Measurements from ENCODE around the gene LEAP2. TPM values are rescaled to one million over a fixed set of nuclear protein-coding genes. Genes with fewer than 3 reads are reported as not detected.

The LEAP2 gene
- total and polyA plus RNA-seq, 3 experiments from 2014 or later, result 0.93 to 3.6 (median 2.7) TPM

DNA sequence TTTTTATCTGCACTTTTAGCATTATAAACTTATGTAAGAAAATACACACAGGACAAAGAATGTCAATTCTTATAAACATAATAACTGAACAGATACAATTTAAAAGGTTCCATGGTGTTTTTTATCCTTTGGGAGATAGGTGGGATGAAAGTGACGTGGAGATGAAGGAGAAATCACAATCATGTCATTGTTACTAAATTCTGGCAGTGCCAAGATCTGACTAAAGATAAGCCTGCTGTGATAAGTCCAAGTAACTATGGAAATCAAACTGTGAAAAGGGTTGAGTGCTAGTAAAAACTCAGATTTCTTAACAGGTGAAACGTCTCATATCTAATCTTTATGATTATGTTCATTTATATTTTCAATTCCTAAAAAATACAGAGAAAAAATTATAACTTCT lies 11.1 kb downstream of the LEAP2 start:
- POLR2A ChIA-PET, result no interaction called here
- peaks cover 3 to 83% (median 15%) of the 10 kb centered on the region in 3 donors for H3K36me3 Mint-ChIP-seq
- H3K27me3 ChIP-seq (ENCODE audit: insufficient read depth, low read length, poor library complexity, severe bottlenecking), result no peaks in the 10 kb centered on the region
- peak overlapping the region in 2 of 8 donors; percentile 36 to 65 for H3K27ac Mint-ChIP-seq
- CTCF ChIA-PET, result no interaction called here
- H3K4me1 ChIP-seq (ENCODE audit: insufficient read depth, low read length), result no peaks in the 10 kb centered on the region
- no peaks in the 10 kb centered on the region for H3K27me3 Mint-ChIP-seq
- no peak overlapping the region for H3K27ac ChIP-seq (ENCODE audit: low read depth, low read length)
- no peak overlapping the region for H3K4me3 Mint-ChIP-seq
- H3K4me3 ChIP-seq (ENCODE audit: low read length), result no peak overlapping the region
- H3K4me1 Mint-ChIP-seq, result peaks cover 0 to 4% (median 2%) of the 10 kb centered on the region in 3 donors
- H3K9me3 Mint-ChIP-seq, result no peaks in the 10 kb centered on the region
- no peaks in the 10 kb centered on the region for H3K9me3 ChIP-seq (ENCODE audit: low read length)
- peaks cover 40% of the 10 kb centered on the region for H3K36me3 ChIP-seq (ENCODE audit: insufficient read depth, low read length)
- no peak for DNase-seq

- peak overlapping the region in 2 of 8 donors; percentile 22 to 38 for H3K27ac Mint-ChIP-seq
- POLR2A ChIA-PET, result no interaction called here
- no peaks in the 10 kb centered on the region for H3K27me3 Mint-ChIP-seq
- Histone ChIP-seq H3K36me3 (ENCODE audit: insufficient read depth, low read length) (peaks cover 27% of the 10 kb centered on the region), H3K4me3 (ENCODE audit: low read length) (no peak overlapping the region), H3K27me3 (ENCODE audit: insufficient read depth, low read length, poor library complexity, severe bottlenecking) (no peaks in the 10 kb centered on the region), H3K27ac (ENCODE audit: low read depth, low read length) (no peak overlapping the region), H3K4me1 (ENCODE audit: insufficient read depth, low read length) (no peaks in the 10 kb centered on the region), H3K9me3 (ENCODE audit: low read length) (no peaks in the 10 kb centered on the region)
- no peak overlapping the region for H3K4me3 Mint-ChIP-seq
- DNase-seq, result no peak
- CTCF ChIA-PET, result interaction anchor here (1.1 kb wide), 1 partner anchor 57 kb away, joined by 6 read pairs; the partner anchor contains the start of gene SHROOM1
- H3K36me3 Mint-ChIP-seq, result peaks cover 3 to 81% (median 12%) of the 10 kb centered on the region in 3 donors
- H3K4me1 Mint-ChIP-seq, result peaks cover 0 to 4% (median 2%) of the 10 kb centered on the region in 3 donors
- no peaks in the 10 kb centered on the region for H3K9me3 Mint-ChIP-seq
Observed at GRCh38 chr5:132886064-132886823, 12.8 kb downstream of the LEAP2 start.

DNA sequence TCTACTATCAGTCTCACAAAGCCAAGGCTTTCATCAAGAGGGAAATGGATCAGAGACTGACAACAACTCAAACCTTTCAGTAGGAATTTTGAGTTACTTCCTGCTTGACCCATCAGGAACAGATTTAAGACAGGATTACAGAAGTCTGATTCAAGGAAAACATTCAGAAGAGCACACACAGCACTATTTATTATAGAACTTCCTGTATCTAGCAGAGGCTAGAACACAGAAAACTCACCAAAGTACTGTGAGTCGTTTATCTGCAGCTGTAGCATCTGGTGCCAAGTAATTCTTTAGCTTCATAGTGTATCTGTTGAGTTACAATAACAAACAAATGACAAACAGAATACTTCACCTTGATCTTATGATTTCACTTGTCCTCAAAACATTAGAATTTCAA lies 13.8 kb downstream of the LEAP2 start:
- DNase-seq, result no peak
- H3K36me3 ChIP-seq (ENCODE audit: insufficient read depth, low read length), result peaks cover 34% of the 10 kb centered on the region
- POLR2A ChIA-PET, result no interaction called here

DNA sequence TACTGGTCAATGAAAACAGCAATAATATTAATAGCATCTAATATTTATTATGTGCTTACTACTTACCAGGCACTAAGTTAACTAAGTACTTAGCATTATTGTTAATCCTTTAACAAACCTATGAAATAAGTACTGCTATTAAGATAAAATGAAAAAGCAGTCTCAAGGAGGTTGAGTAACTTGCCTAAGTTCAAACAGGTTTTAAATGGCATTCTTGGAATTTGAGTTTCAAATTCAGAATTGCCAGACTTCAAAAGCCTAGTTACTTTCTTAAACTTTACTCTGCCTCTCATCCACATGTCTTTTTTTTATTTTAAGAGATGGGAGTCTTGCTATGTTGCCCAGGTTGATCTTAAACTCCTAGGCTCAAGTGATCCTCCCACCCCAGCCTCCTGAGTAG lies 16.0 kb downstream of the LEAP2 start:
- Histone ChIP-seq H3K9me3 (ENCODE audit: low read length) (no peaks in the 10 kb centered on the region), H3K27me3 (ENCODE audit: insufficient read depth, low read length, poor library complexity, severe bottlenecking) (no peaks in the 10 kb centered on the region), H3K27ac (ENCODE audit: low read depth, low read length) (no peak overlapping the region), H3K4me3 (ENCODE audit: low read length) (no peak overlapping the region), H3K4me1 (ENCODE audit: insufficient read depth, low read length) (no peaks in the 10 kb centered on the region), H3K36me3 (ENCODE audit: insufficient read depth, low read length) (peaks cover 46% of the 10 kb centered on the region)
- CTCF ChIA-PET, result interaction anchor here (2.2 kb wide), 1 partner anchor 60 kb away, joined by 8 read pairs; the partner anchor contains the start of gene SHROOM1
- H3K4me3 Mint-ChIP-seq, result no peak overlapping the region
- peaks cover 8 to 82% (median 14%) of the 10 kb centered on the region in 3 donors for H3K36me3 Mint-ChIP-seq
- H3K27ac Mint-ChIP-seq, result peak overlapping the region in 1 of 8 donors; percentile 11
- no peaks in the 10 kb centered on the region for H3K4me1 Mint-ChIP-seq
- H3K9me3 Mint-ChIP-seq, result no peaks in the 10 kb centered on the region
- no peaks in the 10 kb centered on the region for H3K27me3 Mint-ChIP-seq
- no peak for DNase-seq
- POLR2A ChIA-PET, result no interaction called here

More for the DNA sequence above, 13.8 kb downstream of the LEAP2 start:
- H3K27me3 ChIP-seq (ENCODE audit: insufficient read depth, low read length, poor library complexity, severe bottlenecking), result no peaks in the 10 kb centered on the region
- no peak overlapping the region for H3K4me3 Mint-ChIP-seq
- H3K27me3 Mint-ChIP-seq, result no peaks in the 10 kb centered on the region
- H3K9me3 Mint-ChIP-seq, result no peaks in the 10 kb centered on the region
- CTCF ChIA-PET, result no interaction called here
- H3K4me1 Mint-ChIP-seq, result peaks cover 0 to 4% (median 2%) of the 10 kb centered on the region in 3 donors
- H3K36me3 Mint-ChIP-seq, result peaks cover 7 to 82% (median 13%) of the 10 kb centered on the region in 3 donors
- H3K4me1 ChIP-seq (ENCODE audit: insufficient read depth, low read length), result no peaks in the 10 kb centered on the region
- no peak overlapping the region for H3K4me3 ChIP-seq (ENCODE audit: low read length)
- H3K27ac ChIP-seq (ENCODE audit: low read depth, low read length), result no peak overlapping the region
- H3K9me3 ChIP-seq (ENCODE audit: low read length), result no peaks in the 10 kb centered on the region
- H3K27ac Mint-ChIP-seq, result peak overlapping the region in 3 of 8 donors; percentile 7 to 52 (median 44)

GRCh38 chr5:132890817-132891216 lies 17.3 kb downstream of the LEAP2 start:
- Mint-ChIP-seq H3K4me3 (no peak overlapping the region), H3K27me3 (no peaks in the 10 kb centered on the region), H3K27ac (no peak overlapping the region), H3K36me3 (peaks cover 9 to 82% (median 19%) of the 10 kb centered on the region in 3 donors), H3K4me1 (peaks cover 0 to 6% (median 2%) of the 10 kb centered on the region in 3 donors), H3K9me3 (no peaks in the 10 kb centered on the region)
- no peaks in the 10 kb centered on the region for H3K4me1 ChIP-seq (ENCODE audit: insufficient read depth, low read length)
- ChIA-PET CTCF (interaction anchor here (0.5 to 2.2 kb wide), 3 partner anchors 16 to 94 kb away, joined by 3 to 8 read pairs (median 3); partner anchors contain the start of gene SHROOM1), POLR2A (no interaction called here)
- H3K9me3 ChIP-seq (ENCODE audit: low read length), result no peaks in the 10 kb centered on the region
- DNase-seq, result no peak
- H3K27ac ChIP-seq (ENCODE audit: low read depth, low read length), result no peak overlapping the region
- peaks cover 54% of the 10 kb centered on the region for H3K36me3 ChIP-seq (ENCODE audit: insufficient read depth, low read length)
- H3K27me3 ChIP-seq (ENCODE audit: insufficient read depth, low read length, poor library complexity, severe bottlenecking), result no peaks in the 10 kb centered on the region
- H3K4me3 ChIP-seq (ENCODE audit: low read length), result no peak overlapping the region

DNA sequence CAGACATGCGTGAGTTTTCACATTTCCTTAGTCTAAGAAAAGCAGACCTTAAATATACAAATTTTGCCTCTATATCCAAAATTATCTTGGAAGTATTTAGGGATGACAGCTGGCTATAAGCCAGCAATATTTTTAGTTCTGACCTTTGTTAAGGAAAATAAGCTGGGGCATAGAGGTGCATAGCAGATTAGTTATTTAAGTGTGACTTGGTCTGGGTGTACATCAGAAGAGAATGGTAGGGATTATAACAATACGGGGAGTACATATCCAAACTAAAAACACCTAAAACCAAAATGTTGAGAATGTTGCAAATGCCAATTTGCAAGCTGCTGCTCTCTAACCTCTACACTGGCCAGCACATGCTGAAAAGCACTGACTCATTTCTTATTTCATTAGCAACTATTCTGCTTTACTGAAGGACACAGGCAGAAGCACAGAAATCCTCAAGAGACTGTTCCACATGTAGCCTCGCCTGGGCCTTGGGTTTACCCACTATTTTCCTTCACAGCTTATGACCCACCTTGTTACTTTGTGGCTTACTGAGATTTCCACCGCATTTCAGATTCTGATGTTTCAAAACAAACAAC lies 22.3 kb downstream of the LEAP2 start:
- Histone ChIP-seq H3K36me3 (ENCODE audit: insufficient read depth, low read length) (peaks cover 47% of the 10 kb centered on the region), H3K27ac (ENCODE audit: low read depth, low read length) (no peak overlapping the region), H3K27me3 (ENCODE audit: insufficient read depth, low read length, poor library complexity, severe bottlenecking) (no peaks in the 10 kb centered on the region), H3K4me3 (ENCODE audit: low read length) (no peak overlapping the region), H3K4me1 (ENCODE audit: insufficient read depth, low read length) (no peaks in the 10 kb centered on the region), H3K9me3 (ENCODE audit: low read length) (no peaks in the 10 kb centered on the region)
- Mint-ChIP-seq H3K27me3 (no peaks in the 10 kb centered on the region), H3K27ac (peak overlapping the region in 5 of 8 donors; percentile 17 to 48 (median 44)), H3K36me3 (peaks cover 18 to 84% (median 26%) of the 10 kb centered on the region in 3 donors), H3K9me3 (no peaks in the 10 kb centered on the region), H3K4me1 (peaks cover 0 to 20% (median 2%) of the 10 kb centered on the region in 3 donors), H3K4me3 (no peak overlapping the region)
- no peak for DNase-seq
- ChIA-PET POLR2A (interaction anchor here (0.6 kb wide), 1 partner anchor 75 kb away, joined by 6 read pairs; no protein-coding TSS in a partner anchor), CTCF (no interaction called here)

DNA sequence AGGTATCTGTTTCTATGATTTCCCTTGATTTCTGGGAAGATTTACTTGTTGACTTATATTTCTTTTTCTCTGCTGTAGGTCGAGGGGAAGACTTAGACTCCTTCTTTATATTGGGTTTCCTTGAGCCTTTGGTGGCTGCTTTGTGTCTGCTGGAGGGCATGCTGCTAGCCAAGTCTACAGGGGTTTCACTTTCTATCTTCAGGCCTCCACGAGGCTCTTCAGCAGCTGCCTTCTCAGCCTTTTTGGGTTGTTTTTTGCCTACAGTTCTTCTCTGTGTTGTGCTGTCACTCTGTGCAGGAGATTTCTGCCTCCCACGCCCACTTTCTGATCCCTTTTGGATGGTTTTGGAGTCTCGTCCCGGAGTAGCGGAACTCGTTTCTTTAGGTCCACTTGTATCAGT lies 23.2 kb downstream of the LEAP2 start:
- H3K36me3 ChIP-seq (ENCODE audit: insufficient read depth, low read length), result peaks cover 46% of the 10 kb centered on the region
- peaks cover 0 to 20% (median 2%) of the 10 kb centered on the region in 3 donors for H3K4me1 Mint-ChIP-seq
- H3K27ac Mint-ChIP-seq, result peak overlapping the region in 4 of 8 donors; percentile 39 to 88 (median 70)
- H3K27me3 ChIP-seq (ENCODE audit: insufficient read depth, low read length, poor library complexity, severe bottlenecking), result no peaks in the 10 kb centered on the region
- H3K4me3 ChIP-seq (ENCODE audit: low read length), result no peak overlapping the region
- CTCF ChIA-PET, result no interaction called here
- H3K27me3 Mint-ChIP-seq, result no peaks in the 10 kb centered on the region
- POLR2A ChIA-PET, result no interaction called here
- peaks cover 18 to 87% (median 30%) of the 10 kb centered on the region in 3 donors for H3K36me3 Mint-ChIP-seq
- no peak for DNase-seq
- no peaks in the 10 kb centered on the region for H3K9me3 ChIP-seq (ENCODE audit: low read length)
- no peak overlapping the region for H3K27ac ChIP-seq (ENCODE audit: low read depth, low read length)
- no peaks in the 10 kb centered on the region for H3K4me1 ChIP-seq (ENCODE audit: insufficient read depth, low read length)
- no peaks in the 10 kb centered on the region for H3K9me3 Mint-ChIP-seq
- no peak overlapping the region for H3K4me3 Mint-ChIP-seq

GRCh38 chr5:132898094-132898493 lies 24.6 kb downstream of the LEAP2 start:
- Mint-ChIP-seq H3K36me3 (peaks cover 14 to 82% (median 30%) of the 10 kb centered on the region in 3 donors), H3K4me3 (no peak overlapping the region), H3K4me1 (peaks cover 0 to 20% (median 2%) of the 10 kb centered on the region in 3 donors), H3K27ac (no peak overlapping the region), H3K27me3 (no peaks in the 10 kb centered on the region), H3K9me3 (no peaks in the 10 kb centered on the region)
- Histone ChIP-seq H3K27me3 (ENCODE audit: insufficient read depth, low read length, poor library complexity, severe bottlenecking) (no peaks in the 10 kb centered on the region), H3K36me3 (ENCODE audit: insufficient read depth, low read length) (peaks cover 34% of the 10 kb centered on the region), H3K4me3 (ENCODE audit: low read length) (no peak overlapping the region), H3K9me3 (ENCODE audit: low read length) (no peaks in the 10 kb centered on the region), H3K27ac (ENCODE audit: low read depth, low read length) (no peak overlapping the region), H3K4me1 (ENCODE audit: insufficient read depth, low read length) (no peaks in the 10 kb centered on the region)
- DNase-seq, result no peak
- ChIA-PET POLR2A (no interaction called here), CTCF (no interaction called here)
